NCI-H345 (cell line): ENCODE data around the gene SATB1.
A peak's percentile ranks its signal among the peaks of the same experiment; 100 is the strongest.

Source experiments
- DNase-seq: peaks from one replicate; lab custom pipeline; 2025; lab: John Stamatoyannopoulos, UW

The SATB1 gene

DNA sequence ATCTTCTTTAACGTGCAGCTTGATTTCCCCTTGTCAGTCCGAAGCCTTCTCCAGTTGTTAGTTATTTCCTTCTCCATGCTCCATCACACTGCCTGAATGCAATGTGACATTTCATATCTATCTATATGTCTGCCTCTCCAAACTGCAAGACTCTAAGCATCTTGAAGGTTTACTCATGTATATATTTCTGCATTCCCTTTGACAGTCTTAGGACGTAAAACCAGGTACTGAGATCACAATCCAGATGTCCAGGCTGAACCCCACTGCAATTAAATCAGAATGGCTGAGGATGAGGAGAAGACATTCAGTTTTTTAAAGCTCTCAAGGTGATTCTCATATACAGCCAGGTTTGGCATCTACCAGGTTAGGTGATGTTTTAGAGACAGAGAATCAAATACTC, 6.1 kb upstream of the SATB1 start:
- no peak for DNase-seq

DNA sequence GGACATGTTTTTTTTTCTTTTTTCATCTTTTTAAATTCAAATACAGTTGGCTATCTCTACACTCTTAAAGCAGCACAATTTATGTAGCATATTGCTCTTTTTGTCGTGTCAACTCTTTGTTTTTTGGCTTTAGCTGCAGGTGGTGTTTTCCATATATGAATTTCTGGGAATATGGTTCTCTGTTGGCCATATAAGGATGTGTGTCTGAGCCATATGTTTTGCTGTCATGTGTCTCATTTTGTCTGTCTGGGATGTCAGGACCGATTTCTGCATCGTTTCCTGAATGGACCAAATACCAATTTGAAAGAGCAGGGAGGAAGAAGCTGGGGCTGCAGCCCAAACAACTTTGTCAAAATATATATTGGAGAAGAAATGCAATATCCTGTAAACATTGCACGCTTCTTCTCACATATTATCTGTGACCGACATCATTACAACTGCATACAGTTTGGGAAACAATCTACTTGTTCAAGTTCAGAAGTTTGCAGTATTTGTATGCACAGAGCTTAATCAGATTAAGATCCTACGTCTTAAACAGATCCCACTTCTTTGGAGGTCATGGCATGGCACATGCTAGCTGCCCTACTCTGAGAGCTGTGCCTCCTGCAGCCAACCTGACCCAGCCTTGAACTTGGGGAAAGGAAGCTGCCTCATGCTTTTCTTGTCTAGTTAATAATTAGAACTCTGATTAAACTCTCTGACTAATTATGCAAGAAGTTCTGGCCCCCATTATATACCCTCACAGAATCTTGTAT, 4.0 kb upstream of the SATB1 start:
- DNase-seq, result no peak

DNA sequence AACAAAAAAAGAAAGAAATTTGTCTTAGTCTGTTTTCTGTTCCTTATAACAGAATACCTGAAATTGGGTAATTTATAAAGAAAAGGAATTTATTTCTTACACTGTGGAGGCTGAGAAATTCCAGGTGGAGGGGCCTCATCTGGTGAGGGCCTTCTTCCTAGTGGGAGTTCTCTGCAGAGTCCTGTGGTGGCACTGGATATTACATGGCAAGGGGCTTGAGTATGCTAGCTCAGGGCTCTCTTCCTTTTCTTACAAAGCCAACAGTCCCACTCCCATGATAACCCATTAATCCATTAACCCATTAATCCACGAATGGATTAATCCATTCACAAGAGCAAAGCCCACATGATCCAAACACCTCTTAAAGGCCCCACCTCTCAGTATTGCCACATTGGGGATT, 2.9 kb upstream of the SATB1 start:
- no peak for DNase-seq

DNA sequence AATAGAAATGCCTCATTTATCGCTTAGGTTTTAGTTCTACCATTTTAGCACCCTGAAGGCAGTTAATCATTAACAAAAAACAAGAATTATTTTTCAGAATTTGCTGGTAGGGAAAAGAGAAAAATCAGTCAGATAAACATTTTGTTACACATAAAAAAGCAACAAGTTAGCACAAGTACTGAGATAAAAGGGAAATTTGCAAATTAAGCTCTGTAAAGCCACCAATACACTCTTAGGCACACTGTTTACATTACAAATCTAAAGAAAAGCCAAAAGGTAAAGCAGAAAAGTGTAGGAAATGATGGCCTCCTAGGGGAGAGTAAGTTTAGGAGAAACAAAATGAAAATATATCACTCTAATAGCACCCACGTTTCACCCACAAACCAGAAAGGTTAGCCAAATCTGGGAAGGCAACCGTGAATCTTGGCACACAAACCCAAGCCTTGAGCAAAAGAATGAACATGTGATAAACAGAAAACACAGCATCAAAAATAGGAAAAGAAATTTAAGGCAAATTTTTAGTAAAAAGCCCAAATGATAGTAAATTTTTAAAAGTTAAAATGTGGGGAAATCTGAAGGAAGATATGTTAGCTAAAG, 1.6 kb upstream of the SATB1 start:
- no peak for DNase-seq

DNA sequence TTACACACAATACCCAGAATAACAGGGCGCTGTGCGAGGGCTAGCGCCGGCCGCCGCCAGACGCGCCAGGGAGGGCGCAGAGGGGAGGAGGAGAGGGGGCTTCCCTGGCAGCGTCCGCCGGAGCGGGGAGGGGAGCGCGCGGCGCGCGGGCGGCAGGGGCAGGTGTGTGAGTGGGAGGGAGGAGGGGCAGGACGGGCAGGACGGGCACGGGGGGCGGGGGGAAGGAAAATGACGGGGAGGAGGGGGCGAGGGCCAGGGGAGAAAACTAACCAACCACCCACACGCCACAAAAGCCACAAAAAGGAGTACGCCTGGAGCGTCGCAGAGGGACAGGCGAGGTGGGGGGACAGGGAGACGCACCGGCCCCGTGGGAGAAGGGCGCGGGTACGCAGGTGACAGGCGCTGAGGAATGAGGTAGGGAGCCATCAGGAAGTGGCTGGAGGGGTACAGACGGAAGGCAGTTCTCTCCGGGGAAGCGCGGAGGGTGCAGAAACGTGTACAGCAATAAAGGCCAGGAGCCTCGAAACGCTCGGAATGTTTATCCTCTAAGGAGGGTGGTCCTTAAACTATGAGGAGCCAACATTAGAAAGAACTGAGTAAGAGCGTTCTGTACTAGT, 610 bp upstream of the SATB1 start:
- peak; percentile 71 for DNase-seq

DNA sequence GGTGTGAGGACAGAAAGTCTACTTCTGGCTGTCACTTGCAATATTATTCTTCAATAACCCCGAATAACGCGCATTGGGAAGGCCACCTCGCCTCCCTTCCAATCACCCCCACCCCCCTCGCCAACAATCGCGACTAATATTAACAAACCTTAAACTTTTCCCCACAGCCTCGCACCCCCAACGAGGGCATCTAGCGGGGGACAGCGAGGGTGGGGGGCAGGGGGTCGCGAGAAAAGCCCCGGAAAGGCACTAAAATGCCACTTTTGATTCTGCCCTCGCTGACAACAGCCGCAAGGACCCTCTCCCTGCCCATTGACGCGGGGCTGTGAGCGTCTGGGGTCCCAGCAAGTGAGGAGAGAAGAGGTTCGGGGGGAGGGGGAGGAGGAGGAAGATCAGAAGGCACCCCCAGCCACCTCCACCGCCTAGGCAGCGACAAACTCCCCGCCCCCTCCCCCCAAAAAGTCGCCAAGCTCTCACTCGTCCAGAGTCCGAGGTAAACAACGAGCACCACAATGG, 868 bp downstream of the SATB1 start:
- peak; percentile 15 for DNase-seq

DNA sequence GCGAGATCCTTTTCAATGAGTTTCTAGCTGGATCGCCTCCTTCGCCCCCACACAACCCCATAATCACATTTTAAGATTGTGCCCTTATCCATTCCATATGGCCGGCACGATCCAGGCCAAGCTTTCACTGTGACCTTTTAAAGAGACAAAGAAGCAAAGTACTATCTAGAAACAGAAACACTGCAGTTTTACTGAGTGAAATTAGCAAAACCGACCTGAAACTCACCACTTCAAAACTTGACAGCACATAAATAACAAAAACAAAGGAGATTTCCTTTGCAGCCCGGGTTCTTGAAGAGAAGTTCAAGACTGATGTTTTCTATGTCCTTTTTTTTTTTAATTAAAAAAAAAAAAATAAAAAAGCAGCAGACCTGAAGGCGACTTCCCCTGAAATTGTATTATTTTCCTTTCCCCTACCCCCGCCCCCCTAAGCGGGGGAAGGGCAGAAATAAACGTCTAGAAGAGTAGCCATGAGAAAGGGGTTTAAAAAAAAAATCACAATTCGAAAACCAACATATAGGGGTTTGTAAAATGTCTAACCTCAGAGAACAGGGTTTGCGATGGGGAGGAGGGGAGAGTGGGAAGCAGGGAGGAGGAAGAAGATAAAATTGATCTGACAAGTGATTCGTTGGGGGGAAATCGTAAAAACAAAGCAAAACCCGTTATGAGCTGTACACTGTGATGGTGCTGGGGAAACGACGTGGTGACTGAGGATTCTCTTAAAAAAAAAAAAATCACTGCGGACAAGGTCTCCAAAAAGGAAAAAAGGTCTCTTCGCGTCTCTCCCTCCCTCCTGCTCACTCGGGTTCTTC, 1.5 kb downstream of the SATB1 start:
- peak; percentile 24 for DNase-seq

DNA sequence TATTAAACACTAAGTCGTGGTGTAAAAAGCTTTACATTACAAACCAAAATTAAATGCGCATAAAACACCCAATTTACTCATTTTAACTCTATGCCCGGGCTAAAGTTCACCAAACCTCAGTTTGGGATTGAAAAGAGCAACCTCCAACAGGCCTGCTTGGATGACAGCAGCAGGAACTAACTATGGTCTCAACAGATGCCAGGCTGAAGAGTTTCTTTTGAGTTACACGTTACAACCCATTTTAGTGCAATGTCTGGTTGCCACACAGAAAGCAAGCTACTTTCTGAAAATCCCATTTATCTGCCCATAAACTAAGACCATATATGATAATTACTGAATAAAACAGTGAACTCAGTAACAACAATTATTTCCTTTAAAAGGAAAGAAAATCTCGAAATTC, 2.2 kb downstream of the SATB1 start:
- no peak for DNase-seq

DNA sequence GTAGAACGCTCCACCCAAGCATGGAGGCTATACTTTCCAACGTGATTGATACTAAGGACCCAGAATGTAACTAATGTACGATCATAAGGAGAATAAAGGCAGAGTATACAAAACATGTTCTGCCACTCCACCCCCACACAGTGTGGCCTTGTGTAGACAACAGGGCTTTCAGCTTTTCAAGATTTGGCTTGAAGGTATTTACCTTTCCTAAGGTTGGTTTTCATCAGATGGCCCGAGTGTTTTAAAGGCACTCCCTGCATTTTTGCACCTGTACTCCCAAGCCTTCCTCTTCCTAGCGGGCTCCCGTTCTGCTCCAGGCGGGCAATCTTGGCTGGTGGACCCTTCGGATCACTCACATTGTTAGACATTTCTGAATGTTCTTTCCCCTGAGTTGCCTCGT, 4.6 kb downstream of the SATB1 start:
- DNase-seq, result no peak

DNA sequence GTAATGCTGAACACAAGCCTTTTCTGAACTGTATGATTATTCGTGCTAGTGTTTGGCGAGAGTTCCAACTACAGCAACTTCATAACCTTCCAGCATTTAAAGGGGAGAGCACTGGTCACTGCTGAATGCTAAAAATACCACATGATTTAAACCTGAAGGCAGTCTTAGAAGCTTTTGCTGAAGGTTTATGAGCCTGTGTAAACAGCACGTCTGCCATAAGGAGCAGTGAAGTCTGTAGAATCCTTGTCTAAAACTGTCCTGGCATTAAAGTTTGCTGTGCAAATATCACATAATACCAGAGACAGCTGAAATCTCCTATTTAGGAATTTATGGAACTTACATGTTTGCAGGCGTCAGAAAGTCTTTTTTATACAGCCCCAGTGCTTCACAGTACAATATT, 5.9 kb downstream of the SATB1 start:
- DNase-seq, result no peak

DNA sequence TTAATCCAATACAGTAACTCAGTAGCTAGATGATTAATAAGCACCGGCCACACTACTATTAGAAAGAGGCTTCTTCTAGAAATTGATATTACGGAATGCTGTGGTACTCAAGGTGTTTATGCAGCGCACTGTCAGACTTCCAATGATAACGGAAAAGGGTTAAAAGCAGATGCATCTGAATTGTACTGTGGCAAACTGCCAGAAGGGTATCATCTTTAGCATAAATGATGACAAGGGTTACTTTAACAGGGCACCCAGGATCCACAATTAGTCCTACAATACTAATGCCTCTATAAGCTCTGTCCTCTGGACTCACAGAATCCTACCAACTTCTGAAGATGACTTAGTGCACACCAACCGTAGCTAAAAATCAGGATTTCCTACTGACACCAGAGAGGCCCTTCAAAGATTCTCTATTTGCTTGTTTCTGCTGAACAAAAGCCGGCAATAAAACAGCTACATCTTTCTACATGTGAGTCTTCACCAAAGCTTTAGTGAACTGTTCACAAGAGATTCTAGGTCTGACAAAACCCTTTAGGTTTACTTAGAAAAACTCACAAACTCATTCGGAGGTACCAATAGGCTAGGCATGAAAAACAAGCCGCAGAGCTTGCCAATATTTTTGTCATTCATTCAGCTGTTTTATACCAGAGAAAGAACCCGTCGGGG, 7.1 kb downstream of the SATB1 start:
- no peak for DNase-seq

DNA sequence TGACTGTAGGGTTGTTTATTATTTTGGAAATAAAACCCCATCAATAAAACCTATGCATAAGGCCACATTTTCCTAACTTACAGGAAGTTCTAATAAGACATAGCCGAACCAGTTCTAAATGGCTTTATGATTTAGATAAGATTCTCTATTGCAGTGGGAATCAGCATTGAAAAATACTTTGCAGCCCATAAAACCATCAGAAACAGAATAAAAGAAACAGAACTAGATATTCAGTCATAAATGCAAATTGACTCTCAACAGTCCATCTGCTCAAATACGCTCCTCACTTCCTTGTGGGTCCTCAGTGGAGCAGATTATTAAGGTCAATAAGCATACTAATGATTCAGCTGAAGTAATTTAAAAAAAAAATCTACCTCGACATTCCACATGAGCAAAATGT, 8.8 kb downstream of the SATB1 start:
- no peak for DNase-seq

DNA sequence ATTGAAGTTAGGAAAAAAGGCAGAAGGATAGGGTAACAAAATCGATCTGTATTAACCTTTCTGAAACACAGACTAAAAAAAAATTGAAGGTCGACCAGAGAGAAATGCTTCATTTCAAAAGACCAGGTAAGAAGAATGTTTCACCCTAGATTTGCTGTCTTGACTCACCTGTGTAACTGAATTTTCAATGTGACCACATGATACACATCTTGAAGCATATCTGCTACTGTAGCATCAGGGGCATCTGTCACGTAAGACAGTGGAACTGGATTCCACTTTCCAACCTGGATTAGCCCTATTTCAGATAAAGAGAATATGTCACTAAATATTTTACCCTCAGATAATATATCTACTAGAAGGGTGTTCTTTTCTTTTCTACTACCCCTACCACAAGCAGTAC, 9.3 kb downstream of the SATB1 start:
- DNase-seq, result no peak

DNA sequence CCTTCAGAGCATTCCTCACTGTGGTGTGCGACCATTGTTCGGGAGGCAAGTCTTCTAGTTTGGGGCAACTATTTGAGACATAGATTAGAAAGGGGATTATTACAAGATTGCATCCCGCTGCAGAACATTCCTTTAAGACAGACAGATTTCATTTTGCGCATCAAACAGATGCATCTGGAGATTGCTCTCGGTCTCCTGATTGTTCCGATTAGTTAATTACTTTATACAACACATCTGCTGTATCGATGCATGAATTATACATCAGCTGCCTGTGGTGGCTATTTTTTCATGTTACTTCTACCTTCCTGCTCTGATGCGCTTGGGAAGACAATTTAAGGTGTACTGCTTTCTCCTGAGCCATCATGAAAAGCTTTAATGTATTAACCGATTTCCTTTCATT, 10.0 kb downstream of the SATB1 start:
- DNase-seq, result no peak

DNA sequence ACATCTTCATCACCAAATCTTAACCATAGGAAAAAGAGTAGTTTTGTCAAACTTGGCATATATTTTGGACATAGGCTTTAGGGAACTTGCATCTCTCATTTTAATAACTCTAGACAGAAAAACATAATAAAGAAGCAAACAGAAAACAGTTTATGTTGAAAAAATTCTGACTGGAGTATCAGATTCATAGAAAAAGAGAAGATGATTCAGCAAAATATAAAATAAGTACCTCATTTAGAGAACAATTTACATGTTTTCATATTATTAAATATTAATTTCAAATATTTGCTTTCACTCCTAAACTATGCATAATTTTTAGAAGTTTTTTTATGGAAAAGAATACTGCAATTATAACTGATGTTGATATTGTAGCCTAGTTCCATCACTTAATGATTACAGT, 12.5 kb downstream of the SATB1 start:
- DNase-seq, result no peak

DNA sequence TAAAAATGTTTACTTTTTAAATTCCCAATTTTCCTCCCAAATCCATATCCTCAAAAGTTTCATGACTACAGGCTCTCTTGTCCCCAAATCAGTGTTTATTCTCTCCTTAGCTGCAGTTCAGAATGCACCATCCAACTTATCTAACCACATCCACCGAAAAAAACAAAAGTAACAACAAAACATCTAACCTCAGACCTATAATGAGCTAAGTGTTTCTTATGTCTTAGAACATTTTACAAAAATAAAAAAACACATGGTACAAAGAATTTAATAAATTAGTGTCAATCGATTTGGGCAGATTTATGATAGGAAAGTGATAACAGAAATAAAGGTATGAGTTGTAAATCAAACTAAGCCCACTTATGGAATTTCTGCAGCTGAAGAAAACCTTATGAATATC, 13.6 kb downstream of the SATB1 start:
- no peak for DNase-seq

DNA sequence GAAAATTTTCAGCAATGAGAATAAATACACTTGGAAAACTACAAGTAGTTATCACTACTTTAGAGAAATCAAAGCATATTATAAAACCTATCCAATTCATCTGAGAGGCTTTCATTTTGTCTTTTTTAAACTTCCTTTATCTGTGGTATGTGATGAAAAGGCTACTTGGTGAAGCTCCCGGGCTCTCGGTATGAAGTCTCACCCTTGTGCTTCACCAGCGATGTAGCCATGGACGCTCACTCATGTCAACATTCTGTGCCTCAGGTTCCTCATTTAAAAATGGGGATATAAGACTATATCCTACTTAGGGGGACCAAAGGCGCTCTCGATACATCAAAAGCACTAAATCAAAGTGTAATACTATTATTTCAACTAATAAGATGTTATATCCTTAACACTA, 14.9 kb downstream of the SATB1 start:
- no peak for DNase-seq

DNA sequence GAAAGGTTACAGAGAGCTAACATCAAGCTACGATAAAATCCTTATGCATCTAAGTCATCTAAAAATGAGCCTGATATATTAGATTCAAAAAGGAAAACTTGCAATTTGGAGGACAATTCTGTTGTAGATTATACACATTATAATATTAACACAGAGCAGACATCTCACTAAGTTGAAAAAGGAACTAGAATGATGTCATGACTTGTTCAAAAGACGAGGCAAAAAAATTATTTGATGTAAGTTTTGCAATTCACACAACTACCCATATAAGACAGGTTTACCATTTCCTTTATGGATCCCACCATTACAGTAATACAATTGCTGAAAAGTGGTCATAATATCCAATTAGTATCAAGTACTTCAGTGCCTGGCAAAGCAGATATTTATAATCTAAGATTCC, 15.9 kb downstream of the SATB1 start:
- no peak for DNase-seq

DNA sequence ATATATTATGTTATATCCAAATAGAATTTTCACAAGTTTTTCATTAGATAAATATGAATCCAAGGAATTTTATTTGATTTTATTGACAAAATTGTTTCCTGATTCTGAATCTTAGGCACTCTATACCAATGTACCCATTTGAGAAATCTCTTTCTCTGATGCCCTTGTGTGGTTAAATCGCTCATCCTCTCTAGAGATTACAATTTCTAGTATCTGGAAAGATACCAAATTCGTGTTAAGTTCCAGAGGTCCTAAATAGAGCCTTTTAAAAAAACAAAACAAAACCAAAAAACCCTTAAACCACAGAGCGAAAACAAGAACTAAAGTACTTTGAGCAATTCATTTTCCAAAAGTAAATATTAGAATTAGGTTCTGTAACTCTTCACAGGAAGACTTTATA, 20.0 kb downstream of the SATB1 start:
- no peak for DNase-seq

DNA sequence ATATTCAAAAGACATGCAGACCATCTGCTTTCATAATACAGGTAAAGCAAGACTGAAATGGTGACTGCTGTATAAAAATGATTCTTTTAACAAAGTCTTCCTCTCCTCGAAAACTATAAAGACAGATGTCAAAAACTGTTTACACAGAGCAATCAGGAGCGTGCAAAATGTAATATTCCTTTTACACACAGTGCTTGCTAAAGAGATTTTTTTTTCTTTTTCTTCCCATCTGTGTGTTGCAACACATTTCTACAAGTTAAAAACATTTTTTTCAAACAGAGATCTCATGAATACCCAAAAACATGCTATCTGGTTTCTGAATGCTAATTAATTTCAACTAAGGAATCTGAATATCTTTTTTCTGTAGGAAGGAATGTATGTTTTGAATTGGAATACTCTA, 22.1 kb downstream of the SATB1 start:
- DNase-seq, result no peak

DNA sequence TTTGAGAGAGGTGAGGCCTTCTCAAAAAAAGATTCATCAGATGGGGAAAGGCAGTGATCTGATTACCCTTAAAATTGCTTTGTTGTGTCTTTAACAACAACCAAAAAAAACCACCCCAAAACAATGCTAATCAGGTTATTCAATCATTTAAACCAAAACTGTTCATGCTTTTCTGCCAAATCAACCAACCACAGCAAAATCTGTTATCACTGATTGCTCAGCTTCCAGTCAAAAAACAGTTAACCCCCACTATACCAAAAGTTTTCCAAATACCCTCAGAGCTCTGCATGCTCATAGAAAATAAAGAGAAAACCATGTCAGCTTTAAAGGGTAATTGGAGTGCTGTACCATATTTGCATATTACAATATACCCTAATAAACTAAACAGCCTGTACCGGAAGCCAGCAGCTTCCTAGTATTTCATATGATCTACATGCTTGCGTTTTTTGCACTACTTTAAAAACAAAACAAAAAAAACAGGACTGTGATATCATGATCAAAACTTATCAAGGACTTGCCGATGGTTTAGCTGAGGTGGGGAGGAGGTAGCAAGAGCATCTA, 22.8 kb downstream of the SATB1 start:
- DNase-seq, result no peak
